GM08714 (cell line): Measurements from ENCODE around the gene TPSD1.
"Not testable (repeated sequence)": the region's sequence is repeated elsewhere in the genome, so short reads cannot be mapped to it uniquely, and the experiment has no call there.

Experiments
- H3K4me3 ChIP-seq: fragments of 200-500 bp; sonication (Bioruptor generic); 2 replicates; pipeline ENCODE4 v1.5.1; 2014; ENCODE audit warnings: mild to moderate bottlenecking, low read length, inconsistent platforms
- ZNF274 ChIP-seq: IDR thresholded peaks from 2 replicates; pipeline ENCODE4 v1.6.1; 2012; ENCODE audit warnings: mild to moderate bottlenecking, low read depth, low read length

The TPSD1 gene

GRCh38 chr16:1271380-1271723 is 15.5 kb downstream of the TPSD1 start:
- H3K4me3 ChIP-seq, result no peak overlapping the region
- TF ChIP-seq ZNF274, result no peak

GRCh38 chr16:1271724-1272413 is 16.0 kb downstream of the TPSD1 start:
- H3K4me3 ChIP-seq, result not testable (repeated sequence)

DNA sequence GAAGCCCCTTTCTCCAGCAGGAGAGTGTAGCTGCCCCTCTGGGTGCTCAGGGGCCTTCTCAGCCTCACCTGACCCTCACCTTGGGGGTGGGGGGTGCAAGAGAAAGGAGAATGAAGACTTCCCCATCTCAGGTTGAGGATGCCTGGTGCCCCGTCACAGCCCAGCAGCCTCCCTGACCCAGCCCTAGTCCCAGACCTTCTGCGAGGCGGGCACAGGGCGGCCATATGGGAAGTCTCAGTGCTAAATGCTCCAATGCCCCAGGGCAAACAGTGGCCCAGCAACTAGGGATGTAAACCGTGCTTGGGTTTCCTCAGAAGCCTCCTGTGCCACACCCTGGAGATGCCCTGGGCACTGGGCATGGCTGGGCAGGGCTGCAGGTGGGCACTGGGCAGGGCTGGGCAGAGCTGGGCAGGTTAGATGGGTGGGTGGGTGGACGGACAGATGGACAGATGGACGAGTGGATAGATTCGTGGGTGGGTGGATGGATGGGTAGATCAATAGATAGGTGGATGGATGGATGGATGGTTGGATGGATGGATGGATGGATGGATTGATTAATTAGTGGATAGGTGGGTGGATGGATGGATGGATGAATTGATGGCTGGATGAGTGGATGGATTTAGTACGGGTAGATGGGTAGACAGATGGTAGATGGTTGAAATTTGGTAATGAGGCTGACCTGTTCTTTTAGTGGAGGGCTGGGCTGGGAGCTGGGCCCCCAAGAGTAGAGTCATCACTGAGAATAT is 16.8 kb downstream of the TPSD1 start:
- H3K4me3 ChIP-seq, result no peak overlapping the region
- no peak for TF ChIP-seq ZNF274

GRCh38 chr16:1273816-1274215 is 17.9 kb downstream of the TPSD1 start:
- TF ChIP-seq ZNF274, result no peak
- H3K4me3 ChIP-seq, result no peak overlapping the region

DNA sequence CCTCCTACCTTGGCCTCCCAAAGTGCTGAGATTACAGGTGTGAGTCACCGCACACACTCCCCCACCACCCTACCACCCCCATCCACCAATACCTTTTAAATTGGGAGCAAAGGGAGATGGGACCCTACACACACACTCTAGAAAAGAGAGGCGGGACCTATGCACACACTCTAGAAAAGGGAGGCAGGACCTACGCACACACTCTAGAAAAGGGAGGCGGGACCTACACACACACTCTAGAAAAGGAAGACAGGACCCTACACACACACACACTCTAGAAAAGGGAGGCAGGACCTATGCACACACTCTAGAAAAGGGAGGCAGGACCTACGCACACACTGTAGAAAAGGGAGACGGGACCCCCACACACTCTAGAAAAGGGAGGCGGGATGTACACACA is 18.9 kb downstream of the TPSD1 start:
- H3K4me3 ChIP-seq, result no peak overlapping the region
- no peak for TF ChIP-seq ZNF274

DNA sequence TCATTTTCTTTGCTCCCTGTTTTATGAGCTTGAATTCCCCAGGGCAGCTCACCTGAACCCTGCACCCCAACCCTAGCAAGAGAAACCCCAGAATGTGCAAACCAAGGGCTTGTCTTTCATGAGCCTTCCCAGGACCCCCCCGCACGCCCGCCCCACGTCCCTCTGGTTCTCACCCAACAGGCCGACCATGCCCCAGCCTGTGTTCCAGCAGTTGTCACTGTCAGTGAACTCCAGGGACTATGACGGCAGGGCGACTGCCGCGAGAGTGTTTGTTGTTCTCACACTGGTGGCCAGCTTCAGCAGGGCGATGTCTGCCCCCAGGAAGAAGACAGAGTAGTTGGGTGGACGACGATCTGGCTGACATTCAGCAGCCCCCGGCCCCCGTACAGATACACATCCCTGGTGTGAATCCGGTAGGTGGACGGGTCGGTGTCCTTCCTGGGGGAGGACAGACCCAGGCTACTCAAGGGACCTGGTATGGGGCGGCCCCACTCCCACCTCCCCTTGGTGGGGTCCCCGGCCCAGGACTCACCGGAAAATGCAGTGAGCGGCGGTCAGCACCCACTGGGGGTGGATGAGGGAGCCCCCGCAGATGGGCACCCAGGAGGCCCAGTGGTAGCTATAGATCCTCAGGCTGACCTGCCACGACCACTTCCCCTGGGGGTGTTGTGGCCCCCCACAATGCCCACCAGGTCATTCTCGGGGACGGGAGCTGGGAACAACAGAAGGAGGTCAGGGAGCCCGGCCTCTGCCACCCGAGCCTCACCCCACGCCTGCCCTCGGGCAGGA is 20.1 kb downstream of the TPSD1 start:
- no peak for TF ChIP-seq ZNF274

DNA sequence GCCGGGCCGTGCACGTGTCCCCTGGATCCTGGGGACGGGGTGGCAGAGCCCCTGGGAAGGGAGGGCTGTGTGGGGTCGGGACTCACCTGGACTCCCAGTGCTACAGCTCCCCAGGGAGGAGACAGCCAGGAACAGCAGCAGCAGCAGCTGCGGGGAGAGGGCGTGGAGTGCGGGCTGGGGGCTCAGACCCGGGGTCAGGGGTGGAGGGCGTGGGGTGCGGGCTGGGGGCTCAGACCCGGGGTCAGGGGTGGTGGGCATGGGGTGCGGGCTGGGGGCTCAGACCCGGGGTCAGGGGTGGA is 20.7 kb downstream of the TPSD1 start:
- H3K4me3 ChIP-seq, result no peak overlapping the region
- TF ChIP-seq ZNF274, result no peak

More for the DNA sequence above, 20.1 kb downstream of the TPSD1 start:
- H3K4me3 ChIP-seq, result no peak overlapping the region

DNA sequence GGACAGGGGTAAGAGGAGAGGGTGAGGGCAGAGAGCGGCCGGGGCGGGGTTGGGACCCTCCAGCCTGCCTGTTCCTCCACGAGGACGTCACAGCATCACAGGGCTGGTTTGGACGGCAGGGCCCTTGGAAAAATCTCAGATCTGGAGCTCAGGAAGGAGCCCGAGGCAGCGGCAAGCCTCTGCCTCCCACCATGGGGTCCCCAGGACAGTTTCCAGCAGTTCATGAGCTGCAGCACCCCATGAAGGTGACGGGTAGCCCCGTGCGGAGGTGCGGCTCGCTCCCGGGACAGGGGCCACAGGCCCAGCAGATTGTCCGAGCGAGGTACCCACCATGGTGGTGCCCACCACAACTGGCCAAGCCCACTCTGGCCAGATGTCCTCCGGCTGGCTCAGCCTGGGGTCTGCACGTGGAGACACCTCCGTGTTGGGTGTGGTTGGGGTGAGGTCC is 21.3 kb downstream of the TPSD1 start:
- TF ChIP-seq ZNF274, result no peak

DNA sequence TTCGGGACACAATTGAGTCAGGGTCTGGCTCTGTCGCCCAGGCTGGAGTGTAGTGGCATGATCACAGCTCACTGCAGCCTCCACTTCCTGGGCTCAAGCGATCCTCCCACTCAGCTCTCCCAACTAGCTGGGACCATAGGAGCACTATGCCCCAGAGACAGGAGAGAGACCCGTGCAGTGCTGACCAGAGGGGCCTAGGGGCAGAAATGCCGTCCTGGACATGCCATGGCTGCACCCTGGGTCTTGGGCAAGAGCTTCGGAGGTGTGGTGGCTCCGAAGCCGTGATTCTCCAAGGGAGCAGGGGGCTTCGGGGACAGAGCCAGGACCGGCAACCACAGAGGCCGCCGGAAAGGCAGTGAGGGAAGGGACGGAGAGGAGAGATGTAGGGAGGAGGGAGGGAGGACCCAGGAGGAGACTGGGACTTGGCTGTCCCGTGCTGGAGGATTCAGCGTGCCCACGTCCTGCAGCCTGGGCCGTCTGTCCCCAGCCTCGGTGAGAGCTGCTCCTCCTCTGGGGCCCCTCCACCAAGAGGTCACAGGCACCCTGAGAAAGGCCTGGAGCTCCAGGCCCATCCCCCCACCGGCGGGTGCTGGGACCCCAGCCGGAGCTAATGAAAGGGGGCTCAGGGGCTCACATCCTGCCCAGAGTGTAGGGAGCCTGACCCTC is 21.9 kb downstream of the TPSD1 start:
- no peak overlapping the region for H3K4me3 ChIP-seq
- no peak for TF ChIP-seq ZNF274

More for the DNA sequence above, 21.3 kb downstream of the TPSD1 start:
- H3K4me3 ChIP-seq, result no peak overlapping the region

DNA sequence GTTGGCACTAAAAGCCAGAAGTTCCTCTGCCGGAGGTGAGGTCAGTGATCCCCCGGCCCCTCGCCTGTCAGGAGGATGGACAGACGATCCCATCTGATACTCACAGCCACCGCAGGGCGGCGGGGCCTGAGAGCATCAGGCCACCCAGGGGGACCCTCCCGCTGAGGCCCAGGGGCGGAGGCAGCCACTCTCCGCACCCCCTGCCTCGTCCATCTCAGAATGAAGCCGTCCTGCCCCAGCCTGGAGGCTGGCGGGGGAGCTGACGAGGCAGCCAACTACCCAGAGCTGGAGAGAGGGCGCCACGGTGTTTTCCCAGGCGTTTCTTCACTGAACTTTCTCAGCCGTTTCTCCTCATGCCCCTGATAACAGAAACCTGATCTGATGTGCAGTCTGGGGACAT is 22.6 kb downstream of the TPSD1 start:
- no peak for TF ChIP-seq ZNF274
- no peak overlapping the region for H3K4me3 ChIP-seq

DNA sequence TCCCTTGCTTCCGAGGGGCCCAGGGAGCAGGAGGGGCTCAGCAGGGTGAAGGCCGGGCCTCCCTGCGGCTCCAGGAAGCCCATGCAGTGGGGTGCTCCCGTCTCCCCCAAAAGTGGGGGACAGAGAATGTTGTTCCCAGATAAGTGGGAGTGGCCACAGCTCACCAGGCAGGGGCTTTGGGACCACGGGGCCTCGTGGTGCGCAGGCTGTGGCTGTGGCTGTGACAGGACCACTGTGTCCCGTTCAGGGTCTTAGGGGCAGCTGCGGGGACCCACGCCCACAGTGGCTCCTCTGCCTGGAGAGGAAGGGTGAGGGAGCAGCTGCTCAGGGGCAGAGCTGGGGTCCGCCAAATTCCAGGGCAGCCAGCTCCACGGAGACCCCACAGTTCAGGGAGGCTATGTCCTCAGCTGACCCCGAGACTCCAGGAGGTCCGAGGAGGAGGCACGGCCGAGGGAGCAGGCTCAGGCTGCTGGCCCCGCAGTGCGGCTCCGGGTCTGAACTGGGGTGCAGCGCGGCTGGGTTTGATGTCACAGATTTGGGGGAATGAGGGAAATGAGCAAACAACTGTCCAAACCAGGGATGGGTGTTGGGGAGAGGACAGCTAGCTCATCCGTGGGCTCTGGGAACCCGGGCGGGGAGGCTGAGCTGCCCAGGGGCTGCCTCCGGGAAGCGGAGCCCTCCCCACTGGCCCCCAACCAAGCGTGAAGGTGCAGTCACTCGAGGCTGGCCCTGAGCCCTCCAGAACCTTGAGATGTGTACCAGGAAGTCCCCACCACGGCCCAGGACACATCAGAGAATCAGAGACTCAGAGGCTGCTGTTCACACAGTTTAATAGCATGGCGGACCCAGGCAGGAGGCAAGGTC is 23.4 kb downstream of the TPSD1 start:
- no peak for TF ChIP-seq ZNF274
- no peak overlapping the region for H3K4me3 ChIP-seq

DNA sequence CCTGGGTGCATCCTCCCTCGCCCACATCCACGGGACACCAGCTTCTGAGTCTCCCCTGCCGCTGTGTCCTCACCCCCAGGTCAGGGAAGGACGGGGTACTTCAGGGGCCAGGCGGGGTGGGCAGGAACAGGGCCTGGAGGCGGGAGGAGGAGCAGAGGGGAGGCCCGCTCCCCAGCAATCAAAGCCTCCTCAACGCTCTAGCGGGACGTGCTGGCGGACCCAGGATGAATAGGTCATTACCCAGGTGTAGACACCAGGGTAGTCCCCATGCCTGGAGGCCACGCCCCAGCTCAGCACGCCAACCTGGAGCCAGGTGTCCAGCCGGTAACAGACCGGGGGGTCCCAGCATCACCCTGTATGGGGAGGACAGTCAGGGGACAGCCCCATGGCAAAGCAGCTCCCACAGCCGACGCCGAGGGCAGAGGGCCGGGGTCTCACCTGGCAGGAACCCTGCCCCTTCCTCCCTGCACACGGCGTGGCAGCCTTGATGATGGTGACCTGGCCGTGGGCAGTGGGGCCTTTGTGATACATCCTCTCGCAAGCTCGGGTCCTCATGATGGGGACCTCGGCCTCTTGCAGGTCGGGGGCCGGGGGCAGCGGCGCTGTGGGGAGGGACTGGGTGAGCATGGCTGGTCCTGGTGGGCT is 24.2 kb downstream of the TPSD1 start:
- no peak for TF ChIP-seq ZNF274

GRCh38 chr16:1280783-1281182 is 24.9 kb downstream of the TPSD1 start:
- H3K4me3 ChIP-seq, result no peak overlapping the region
- TF ChIP-seq ZNF274, result no peak

More for the DNA sequence above, 24.2 kb downstream of the TPSD1 start:
- no peak overlapping the region for H3K4me3 ChIP-seq
